Esophagus mucosa (tissue), 1 donor: ENCODE measurements around the gene PGK2. TPM values are rescaled to one million over a fixed set of nuclear protein-coding genes. Genes with fewer than 3 reads are reported as not detected.
"Not testable (repeated sequence)": the region's sequence is repeated elsewhere in the genome, so short reads cannot be mapped to it uniquely, and the experiment has no call there.

Experiments
- ATAC-seq: fragments of 200-7000 bp; cut with Tn5 transposase; one replicate; pipeline ENCODE4 v1.9.1; 2020
- total RNA-seq: library from RNA; stranded (reverse); gene quantifications from one replicate; pipeline ENCODE4 v1.2.4, GENCODE V29; 2023
- donor health status: DM: yes; HTN: yes; CAD: no.

The PGK2 gene
- total RNA-seq: not detected

DNA sequence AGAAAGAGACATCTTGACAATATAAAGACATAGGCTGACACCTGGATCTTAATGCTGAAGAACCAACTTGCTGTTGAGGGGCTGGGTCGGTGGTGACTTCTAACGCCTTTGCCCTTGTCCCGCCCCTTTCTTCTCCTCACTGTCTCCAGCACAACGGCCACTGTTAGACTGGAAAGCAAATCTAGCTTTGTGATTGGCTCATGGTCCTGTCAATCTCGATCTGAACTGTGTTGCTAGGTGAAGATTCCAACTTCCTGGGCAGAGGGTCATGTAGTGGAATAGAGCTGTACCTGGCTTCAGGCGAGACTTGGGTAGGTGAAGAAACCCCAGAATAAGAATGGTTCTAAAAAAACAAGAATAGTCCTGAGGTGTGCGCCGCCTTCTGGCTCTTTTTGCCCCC lies at the start of gene PGK2:
Gene PGK2, minus strand, starts transcription at position 110 of the 400 bp plus-strand sequence. Its CDS starts 98 bp downstream, at position 12.
- ATAC-seq: no peak

DNA sequence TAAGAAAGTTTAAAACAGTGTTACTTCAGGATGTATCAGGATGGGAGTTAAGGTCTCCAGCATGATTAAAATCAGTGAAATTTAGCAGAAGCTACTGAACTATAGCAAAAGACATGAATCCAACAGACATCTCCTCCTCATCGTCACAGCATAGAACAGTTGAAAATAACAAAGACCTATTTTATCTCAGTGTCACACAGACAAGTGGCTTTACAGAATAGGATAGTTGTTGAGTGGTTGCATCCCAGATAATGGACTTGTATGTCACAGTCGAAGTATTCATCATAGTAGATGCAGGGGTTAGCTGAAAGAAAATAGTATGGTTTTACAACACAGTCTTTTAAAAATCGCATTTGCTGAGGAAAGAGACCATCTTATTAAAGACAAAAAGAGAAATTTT lies 48.1 kb upstream of the PGK2 start:
- ATAC-seq: no peak

DNA sequence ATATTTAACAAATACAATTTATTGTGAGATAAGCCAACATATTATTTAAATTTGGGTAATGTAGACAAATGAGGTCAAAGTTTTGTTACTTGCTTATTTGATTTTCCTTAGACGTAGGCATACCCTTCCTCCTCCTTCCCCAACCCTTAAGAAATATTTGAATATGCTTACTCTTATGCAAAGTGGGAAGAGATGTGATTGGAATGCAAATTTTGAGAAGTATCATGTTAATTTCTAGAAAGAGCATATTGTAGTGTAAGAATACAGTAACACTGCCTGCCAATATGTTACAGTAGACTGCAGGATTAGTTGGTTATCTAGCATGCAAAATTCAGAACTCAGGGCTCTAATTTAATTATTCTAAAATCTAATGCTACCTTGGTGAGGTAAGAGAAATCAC lies 46.3 kb upstream of the PGK2 start:
- ATAC-seq: no peak

DNA sequence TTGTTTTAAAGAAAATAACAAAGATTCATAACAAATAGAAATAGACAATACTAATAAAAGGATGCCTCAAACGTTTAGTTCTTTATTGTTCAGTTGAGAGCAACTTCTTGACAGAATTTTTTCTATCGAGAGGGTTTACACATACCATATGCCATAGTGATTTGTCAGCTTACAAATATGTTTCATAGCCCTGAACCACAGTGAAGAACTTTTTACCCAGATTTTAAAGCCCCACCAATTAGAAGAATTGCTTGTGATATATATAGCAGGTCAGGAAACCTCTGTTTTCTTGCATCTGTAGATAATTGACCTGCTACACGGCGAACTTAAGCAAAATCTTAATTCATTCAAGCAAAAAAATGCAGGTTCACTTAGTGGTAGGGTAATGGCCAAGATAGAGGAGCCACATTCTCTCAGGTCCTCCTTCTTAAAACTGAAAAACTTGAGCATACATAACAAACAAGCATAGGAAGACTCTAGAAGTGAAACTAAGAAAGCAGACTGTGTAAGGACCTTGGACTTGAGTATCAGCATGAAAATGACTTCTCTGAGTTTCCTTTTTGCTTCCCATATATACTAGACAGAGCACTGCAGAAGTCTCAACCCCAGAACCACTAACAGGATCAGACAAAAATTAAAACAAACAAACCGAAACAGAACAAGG lies 39.8 kb upstream of the PGK2 start:
- ATAC-seq: no peak

DNA sequence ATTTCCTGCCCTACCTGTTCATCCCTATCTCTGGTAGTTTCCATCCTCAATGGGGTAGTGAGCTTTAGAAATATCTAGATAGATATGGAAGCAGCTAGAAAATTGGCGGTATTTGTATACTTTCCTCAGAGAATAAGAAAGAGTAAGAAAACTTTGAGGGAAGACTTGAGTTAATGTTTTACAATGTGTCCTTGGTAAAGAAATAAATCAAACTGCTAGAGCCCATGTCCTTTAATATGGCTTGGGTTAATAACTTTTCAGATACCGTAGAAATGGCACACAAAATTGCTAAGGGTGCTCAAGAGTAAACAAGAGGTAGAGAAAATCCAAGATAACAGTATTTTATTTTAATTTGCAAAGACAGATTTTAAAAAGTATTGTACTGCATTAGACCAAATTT lies 28.1 kb upstream of the PGK2 start:
- no peak for ATAC-seq

DNA sequence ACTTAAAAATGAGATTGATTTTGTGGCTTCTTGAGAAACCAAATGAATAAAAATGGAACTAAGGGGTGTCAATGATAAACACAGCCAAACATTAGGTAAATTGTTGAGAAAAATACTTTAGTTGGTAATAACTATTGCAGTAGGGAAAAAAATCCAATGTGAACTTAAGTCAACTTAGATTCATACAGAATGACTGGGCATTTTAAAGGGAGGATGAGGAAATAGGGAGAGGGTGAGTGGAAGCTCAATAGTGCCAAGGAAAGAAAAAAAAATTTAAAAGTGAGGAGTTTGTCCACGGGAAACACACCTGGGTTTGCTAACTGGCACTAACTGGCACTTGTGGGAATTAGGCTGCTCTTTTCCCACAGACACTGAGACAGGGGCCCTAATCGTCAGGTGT lies 26.2 kb upstream of the PGK2 start:
- no peak for ATAC-seq

DNA sequence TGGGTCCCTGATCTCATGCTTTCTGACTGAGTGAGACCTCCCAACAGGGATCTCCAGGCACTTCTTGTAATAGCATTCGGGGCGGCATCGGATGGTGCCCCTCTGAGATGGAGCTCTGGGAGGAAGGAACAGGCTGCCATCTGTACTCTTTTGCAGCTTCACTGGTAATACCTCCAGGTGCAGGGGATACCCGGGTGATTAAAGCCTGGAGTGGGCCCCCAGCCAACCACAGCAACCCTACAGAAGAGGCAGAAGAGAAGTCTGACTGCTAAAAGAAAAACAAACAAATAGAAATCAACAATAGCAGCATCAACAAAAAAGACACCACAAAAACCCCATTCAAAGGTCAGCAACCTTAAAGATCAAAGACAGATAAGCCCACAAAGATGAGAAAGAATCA lies 19.1 kb upstream of the PGK2 start:
- no peak for ATAC-seq

DNA sequence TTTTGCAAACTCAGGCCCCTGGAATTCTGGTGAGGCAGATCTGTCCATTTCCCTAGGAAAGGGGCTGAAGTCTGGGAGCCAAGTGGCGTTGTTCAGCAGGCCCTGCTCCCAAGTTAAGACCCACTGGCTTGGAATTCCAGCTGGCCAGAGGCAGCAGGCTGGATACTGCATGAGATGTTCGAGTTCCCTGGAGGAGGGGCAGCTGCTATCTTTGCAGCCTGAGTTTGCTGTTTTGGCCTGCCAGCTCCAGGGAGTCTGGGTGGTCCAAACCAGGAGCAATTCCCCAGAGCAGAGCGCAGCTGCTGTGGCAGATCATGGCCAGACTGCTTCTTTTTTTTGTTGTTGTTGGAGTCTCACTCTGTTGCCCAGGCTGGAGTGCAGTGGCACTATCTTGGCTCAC lies 18.2 kb upstream of the PGK2 start:
- ATAC-seq: no peak

DNA sequence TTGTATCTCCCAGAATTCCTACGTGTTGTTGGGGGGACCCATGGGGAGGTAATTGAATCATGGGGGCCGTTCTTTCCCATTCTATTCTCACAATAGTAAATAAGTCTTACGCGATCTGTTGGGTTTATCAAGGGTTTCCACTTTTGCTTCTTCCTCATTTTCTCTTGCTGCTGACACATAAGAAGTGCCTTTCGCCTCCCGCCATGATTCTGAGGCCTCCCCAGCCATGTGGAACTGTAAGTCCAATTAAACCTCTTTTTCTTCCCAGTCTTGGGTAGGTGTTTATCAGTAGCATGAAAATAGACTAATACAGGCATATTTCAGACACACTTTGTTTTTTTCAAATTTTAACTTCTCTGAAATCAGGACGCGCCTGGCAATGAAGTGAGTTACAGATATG lies 14.4 kb upstream of the PGK2 start:
- ATAC-seq: no peak

DNA sequence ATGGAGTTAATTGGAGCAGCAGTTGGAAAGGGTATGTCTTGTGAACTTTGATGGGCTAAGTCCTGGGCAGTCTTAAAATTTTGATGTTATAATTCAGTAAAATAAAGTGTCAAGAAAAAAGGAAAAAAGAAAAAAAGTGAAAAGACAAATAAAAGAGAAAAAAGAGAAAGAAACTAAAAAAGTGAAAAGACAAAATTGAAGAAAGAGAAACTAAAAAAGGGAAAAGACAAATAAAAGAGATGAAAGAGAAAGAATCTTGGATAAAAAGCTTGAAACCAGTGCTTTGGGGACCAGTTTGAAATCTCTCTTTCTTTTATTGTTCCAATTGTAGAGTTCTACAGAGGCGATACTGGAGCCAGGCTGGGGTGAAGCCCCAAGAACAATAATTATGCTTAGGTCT lies 12.0 kb upstream of the PGK2 start:
- no peak for ATAC-seq

DNA sequence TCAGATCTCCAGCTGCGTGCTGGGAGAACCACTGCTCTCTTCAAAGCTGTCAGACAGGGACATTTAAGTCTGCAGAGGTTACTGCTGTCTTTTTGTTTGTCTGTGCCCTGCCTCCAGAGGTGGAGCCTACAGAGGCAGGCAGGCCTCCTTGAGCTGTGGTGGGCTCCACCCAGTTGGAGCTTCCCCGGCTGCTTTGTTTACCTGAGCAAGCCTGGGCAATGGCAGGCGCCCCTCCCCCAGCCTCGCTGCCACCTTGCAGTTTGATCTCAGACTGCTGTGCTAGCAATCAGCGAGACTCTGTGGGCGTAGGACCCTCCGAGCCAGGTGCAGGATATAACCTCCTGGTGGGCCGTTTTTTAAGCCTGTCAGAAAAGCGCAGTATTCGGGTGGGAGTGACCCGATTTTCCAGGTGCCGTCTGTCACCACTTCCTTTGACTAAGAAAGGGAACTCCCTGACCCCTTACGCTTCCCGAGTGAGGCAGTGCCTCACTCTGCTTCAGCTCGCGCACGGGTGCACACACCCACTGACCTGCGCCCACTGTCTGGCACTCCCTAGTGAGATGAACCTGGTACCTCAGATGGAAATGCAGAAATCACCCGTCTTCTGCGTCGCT lies 9.9 kb upstream of the PGK2 start:
- not testable (repeated sequence) for ATAC-seq

DNA sequence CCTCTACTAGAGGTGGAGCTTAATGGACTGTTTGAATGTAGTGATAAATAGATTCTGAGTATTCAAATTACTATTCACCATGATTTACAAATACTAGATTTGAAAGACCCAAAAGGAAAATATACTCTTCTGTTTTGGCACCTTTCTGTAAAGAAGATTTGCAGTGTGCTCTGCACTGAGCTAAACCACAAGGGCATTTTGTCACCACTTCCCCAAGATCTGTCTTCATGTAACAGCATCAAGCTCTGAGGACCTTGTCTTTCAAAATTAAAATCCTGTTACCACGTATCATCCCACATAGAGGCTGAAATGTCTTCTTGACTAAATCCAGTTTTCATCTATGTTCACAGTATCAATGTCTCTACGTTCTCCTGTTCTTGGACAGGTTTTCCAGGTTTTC lies 3.3 kb upstream of the PGK2 start:
- ATAC-seq: no peak

DNA sequence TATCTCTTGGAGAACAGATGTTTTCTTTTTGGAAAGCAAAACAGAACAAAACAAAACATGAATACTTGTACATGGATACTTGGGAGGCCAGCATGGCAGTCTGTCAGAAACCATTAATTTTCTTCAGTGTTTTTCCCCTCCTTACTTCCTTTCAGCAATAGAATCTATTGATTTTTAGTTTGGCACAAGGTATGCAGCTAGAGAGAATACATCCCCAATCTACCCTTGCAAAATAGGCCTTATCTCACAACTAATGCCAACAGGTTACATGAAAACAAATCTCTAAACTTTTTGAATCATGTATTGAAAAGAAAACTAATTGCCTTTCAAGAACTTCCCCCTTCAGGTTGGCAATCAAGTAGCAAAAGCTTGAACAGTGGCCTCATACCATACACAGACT lies 2.8 kb downstream of the PGK2 start:
- no peak for ATAC-seq

DNA sequence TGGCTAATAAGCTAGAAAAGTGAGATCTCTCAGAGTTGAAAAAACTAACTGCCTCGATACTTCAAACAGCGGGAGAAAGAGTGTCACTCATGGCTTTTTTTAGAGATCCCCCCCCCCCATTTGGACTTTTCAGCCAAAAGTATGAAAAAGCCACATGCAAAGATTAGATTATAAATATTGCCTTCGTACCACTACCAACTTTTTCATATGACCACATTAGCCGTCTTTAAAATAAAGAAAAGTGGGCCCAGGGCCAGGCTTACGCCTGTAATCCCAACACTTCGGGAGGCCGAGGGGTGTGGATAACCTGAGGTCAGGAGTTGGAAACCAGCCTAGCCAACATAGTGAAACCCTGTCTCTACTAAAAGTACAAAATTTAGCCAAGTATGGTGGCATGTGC lies 4.4 kb downstream of the PGK2 start:
- ATAC-seq: no peak

DNA sequence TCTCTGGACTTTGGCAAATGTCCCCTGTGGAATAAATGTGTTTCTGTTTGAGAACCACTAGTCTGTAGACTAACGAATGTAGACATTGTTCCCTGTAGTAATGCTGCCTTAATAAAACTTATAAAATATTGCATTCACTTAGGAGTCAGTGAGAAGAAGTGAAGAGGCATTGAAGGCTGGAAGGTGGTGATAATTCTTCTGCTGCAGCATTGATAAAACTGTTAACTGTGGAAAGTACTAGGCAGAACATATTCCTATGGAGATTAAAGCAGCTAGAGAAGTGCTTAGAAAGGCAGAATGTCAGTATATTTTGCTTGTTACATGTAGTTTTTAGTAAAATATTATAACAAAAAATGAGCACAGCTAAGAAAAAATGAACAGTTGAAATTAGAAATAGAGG lies 4.8 kb downstream of the PGK2 start:
- ATAC-seq: no peak

DNA sequence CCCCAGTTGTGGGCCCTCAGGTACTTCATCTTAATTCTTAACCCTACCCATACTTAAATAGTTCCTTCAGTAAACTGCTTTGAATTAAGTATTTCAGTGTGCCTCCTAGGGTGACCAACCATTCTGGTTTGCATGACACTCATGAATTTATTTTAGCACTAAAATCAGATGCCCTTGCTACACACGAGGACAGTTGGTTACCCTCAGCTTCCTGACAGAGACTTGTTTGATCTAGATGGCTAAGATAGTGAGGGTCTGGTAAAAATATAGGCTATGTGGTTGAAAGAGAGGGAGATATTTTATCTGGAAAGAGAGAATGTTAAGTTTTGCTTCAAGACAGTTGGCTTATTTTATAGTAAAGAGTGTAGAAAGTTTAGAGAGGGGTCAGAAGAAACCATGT lies 10.6 kb downstream of the PGK2 start:
- ATAC-seq: no peak

DNA sequence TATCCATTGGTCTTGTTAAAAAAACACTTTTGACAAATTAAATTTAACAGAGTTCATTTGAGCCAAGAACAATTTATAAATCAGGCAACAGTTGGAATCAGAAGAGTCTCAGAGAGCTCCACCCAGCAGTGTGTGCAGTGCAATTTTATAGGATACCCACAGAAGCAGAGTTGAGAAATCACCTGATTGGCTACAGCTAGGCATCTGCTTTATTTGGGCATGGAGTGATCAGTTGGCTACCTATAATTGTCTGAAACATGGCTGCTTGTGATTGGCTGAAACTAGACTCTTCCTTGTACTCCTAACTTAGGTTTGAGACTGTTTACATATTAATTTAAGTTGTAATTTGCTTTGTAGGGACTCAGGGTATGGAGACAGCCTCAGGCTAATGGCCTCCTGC lies 12.0 kb downstream of the PGK2 start:
- no peak for ATAC-seq

DNA sequence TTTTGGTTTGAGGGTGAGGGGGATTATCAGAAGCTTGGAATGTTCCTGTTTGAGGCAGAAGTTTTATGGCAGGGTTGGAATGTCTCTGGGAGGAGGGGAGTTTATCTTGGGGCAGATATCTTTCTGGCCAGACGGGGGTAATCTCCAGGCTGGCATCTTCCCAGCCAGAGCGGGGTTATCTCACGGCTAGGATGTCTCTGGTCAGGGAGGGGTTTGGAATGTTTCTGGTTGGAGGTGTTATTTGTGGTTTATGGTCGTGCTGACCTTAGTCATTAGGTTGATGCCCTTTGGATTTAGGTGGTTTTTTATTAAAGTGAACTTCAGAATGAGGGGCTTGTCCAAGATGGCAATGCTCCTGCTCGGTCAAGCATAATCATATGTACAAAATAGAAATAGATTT lies 14.8 kb downstream of the PGK2 start:
- no peak for ATAC-seq

DNA sequence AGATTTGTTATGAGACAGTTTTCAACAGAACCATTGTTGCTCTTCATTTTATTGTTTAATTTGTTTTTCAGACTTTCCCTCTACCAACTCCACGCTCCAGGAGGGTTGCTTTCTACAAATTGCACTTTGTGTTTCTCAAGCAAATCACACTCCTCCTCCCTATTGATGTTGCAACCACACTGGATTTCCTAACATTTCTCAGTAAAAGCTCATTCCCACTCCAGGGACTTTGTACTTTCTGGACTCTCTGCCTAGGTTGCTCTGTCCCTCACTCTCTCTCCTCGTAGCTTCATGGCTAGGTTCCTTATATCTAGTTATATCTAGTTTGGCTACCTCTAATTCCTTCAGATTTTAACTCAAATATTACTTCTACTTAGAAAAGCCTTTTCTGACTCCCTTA lies 20.3 kb downstream of the PGK2 start:
- no peak for ATAC-seq

DNA sequence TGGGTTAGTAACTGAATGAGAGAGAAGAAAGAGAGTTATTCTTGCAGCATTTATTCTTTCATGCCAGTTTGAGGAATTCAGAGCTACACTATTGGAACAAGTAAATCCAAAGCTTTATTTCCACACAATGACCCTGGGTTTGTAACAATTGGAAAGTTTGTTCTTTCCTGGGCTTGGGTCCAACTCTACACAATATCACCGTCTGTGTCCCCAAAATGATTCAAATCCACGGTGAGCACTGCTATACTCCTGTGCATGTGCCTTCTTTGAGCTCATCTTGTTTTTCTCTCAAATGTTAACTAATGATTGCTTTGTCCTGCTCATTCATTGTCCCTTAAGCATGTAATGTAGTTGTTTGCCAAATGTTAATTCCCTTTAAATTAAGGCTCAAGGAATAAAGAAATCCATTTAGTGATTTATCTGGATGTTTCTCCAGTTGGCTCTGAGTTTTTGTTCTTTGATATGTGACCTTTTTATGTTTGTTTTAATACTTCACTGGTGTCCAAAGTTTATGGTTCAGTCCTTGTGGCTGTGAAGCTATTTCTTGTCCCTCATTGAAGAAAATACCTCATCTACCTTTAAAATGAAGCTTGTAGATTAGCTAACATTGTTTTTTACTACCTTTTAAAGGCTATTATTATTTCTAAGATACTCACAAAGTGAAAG lies 22.4 kb downstream of the PGK2 start:
- no peak for ATAC-seq

DNA sequence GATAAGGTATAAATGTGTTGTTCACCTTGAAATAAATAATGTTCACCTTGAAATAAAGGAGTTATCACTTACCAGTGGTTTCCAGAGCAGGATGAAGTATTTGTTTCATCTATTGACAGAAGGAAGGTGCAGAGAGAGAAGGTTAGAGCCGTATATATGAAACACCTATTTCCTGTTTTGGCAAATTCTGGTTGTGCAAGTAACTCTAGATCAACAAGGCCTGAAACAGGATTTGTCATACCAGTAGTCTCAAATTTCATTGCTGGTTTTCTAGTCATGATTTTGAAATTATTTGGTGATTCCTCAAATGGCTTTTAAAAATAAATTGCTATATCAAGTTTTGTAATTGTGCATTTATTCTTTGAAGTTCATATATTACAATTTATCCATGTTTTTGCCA lies 42.8 kb downstream of the PGK2 start, which contains the start of gene CRISP3:
Gene CRISP3, minus strand, starts transcription at position 130 of the 400 bp plus-strand sequence. Its CDS starts 21 bp downstream, at position 109.
- peak; percentile 70 for ATAC-seq

DNA sequence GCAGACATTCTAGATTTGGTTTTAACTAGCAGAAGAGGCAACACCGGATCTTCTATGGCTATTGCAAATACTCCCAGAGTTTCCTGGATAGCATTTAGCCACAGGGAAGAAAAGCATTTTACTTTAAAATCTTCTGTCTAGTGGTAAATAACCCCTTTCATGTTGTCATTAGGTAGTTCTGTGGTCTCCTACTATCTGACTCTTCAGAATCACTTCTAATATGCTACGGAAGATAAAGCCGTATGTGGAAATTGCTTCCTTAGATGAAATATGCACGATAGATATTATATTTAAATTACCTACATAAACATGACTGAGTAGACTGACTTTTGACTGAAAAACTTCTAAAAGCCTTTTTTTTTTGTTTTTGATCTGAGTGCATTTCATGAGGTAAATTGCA lies 43.7 kb downstream of the PGK2 start:
- no peak for ATAC-seq

DNA sequence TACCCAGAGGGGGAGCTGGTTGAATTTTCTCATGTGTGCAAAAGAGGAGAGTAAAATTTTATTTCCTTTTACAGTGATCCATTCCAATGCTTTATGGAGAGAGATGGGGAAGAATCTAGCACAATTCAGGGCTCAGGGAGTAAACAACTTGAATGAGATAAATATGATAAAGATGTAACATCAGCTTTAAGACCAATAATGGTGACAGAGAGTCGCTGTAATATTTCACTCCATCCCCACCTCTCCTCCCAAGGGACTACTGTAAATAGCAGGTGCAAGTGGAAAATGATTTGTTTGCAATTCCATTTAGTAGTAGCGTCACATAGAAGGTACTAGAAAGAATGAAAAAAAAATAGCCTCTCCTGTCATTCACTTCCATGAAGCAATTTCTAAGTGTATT lies 47.7 kb downstream of the PGK2 start:
- no peak for ATAC-seq

DNA sequence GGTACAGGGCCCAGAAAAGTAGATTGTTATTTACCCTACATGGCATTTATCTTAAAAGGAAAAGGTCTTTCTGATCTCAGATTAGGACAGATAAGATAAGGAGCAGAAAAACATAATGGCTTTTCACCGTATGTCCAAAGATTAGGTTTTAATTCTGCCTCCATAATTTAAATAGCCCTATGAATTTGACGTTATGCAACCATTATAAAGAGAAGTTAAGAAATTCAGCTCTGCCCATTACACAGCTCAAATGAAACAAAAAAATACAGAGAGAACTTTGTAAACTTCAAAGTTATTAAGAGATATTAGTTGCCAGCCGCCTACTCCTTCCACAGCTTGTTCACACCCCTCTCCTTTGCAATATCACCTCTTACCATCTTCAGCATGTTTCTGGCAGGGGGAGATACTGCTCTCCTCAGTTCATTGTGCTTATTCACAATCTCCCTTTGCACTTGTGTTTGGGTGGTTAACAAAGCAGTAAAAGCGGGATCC lies 51.0 kb downstream of the PGK2 start:
- no peak for ATAC-seq
